Activated T-cell treated with anti-CD3 and anti-CD28 coated beads, Interleukin-2, amount 50 U/mL, for 4 hours (primary cell): Measurements from ENCODE around the gene DCPS. TPM values are rescaled to one million over a fixed set of nuclear protein-coding genes. Genes with fewer than 3 reads are reported as not detected.

Source experiments
- ATAC-seq, 2 donors: fragments of 200-7000 bp; cut with Tn5 transposase; one replicate each; pipeline ENCODE4 v1.10.0; 2021
- DNase-seq: peaks from one replicate; pipeline ENCODE4 v3.0.0-alpha.2; 2020
- H3K27me3 Mint-ChIP-seq: one replicate; pipeline ENCODE4 v1.8.0; 2021; ENCODE audit warnings: low read depth, mixed read lengths
- H3K36me3 Mint-ChIP-seq: one replicate; pipeline ENCODE4 v1.8.0; 2022; ENCODE audit warnings: mixed read lengths; ENCODE audit not compliant: insufficient read depth
- H3K4me1 Mint-ChIP-seq: one replicate; pipeline ENCODE4 v1.8.0; 2021; ENCODE audit warnings: low read depth, mixed read lengths
- H3K4me3 Mint-ChIP-seq: one replicate; pipeline ENCODE4 v1.8.0; 2021; ENCODE audit warnings: mild to moderate bottlenecking, moderate library complexity, mixed read lengths
- H3K9me3 Mint-ChIP-seq: one replicate; pipeline ENCODE4 v1.8.0; 2021; ENCODE audit warnings: mixed read lengths
- total RNA-seq, 3 donors: library from RNA; stranded (reverse); gene quantifications; one replicate each; pipeline ENCODE4 v1.2.1, GENCODE V29; 2021

Gene DCPS
- total RNA-seq, 3 donors from 2014 or later: 31.4 to 37.6 (median 37.5) TPM

DNA sequence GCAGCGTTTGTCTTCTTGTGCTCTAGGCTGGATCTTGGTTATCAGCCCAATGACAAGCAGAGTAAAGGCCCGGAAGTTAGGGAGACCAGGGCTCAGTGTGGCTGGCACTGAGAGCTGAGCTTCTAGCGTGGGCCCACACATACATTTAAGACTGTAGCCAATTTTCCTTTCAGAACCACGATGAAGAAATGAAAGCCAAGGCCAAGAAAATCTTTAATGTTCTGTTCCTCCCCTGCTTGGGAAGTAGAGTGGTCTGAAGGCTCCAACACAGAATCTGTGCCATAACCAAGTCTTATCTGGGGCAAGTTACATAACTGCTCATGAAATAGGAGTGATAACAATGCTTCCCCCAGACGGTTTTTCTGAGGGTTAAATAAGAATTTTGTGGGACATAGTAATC is 47.0 kb downstream of the DCPS start:
- no peaks in the 10 kb centered on the region for H3K9me3 Mint-ChIP-seq
- H3K36me3 Mint-ChIP-seq: peaks cover 2% of the 10 kb centered on the region
- DNase-seq: no peak
- peaks cover 26% of the 10 kb centered on the region for H3K4me1 Mint-ChIP-seq
- ATAC-seq: no peak
- no peaks in the 10 kb centered on the region for H3K27me3 Mint-ChIP-seq
- H3K4me3 Mint-ChIP-seq: no peak overlapping the region

DNA sequence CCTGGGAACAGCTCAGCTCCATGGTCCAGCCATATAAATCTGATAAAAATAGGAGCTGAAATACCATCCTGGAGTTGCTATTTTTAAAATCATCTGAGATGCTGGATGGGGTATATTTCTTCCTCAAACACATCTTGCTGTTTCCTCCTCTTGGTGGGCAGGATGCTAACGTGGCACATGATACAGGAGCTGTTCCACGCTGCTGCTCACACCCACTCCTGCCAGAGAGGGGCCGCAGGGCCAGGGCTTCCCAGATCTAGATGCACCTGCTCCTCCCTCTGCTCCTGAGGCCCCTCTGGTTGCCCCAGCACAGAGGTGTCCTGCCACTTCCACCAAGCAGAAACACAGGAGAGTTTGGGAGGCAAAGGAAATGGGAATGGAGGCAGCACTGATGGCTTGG is 48.3 kb downstream of the DCPS start:
- ATAC-seq: no peak
- H3K9me3 Mint-ChIP-seq: no peaks in the 10 kb centered on the region
- H3K4me1 Mint-ChIP-seq: peaks cover 33% of the 10 kb centered on the region
- no peak overlapping the region for H3K4me3 Mint-ChIP-seq
- DNase-seq: no peak
- no peaks in the 10 kb centered on the region for H3K27me3 Mint-ChIP-seq
- H3K36me3 Mint-ChIP-seq: peaks cover 2% of the 10 kb centered on the region

DNA sequence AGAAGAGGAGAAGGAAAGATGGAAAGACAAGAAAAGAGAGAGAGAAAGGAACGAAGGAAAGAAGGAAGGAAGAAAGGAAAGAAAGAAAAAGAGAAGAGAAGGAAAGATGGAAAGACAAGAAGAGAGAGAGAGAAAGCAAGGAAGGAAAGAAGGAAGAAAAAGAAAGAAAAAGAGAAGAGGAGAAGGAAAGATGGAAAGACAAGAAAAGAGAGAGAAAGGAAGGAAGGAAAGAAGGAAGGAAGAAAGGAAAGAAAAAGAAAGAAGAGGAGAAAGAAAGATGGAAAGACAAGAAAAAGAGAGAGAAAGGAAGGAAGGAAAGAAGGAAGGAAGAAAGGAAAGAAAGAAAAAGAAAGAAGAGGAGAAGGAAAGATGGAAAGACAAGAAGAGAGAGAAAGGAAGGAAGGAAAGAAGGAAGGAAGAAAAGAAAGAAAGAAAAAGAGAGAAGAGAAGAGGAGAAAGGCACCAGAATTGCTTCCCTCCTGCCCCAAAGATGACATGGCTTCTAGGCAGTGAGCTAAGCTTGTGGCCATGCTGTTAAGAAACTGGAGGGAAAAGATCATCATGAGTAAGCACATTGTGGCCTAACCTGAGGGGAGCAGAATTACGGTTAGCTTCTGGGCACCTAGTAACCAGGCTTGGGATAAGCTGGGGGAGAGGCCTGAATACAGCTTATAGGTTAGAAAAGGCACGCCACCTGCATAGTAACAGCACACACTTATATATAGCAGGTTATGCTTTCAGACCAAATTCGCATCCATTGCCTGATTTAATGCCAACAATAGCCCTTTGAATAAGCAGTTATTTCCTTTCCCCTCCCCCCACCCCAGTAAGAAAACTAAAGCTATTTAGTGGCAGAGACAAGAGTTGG is 49.3 kb downstream of the DCPS start:
- H3K9me3 Mint-ChIP-seq: no peaks in the 10 kb centered on the region
- DNase-seq: no peak
- peak; percentile 23 to 39 for ATAC-seq

DNA sequence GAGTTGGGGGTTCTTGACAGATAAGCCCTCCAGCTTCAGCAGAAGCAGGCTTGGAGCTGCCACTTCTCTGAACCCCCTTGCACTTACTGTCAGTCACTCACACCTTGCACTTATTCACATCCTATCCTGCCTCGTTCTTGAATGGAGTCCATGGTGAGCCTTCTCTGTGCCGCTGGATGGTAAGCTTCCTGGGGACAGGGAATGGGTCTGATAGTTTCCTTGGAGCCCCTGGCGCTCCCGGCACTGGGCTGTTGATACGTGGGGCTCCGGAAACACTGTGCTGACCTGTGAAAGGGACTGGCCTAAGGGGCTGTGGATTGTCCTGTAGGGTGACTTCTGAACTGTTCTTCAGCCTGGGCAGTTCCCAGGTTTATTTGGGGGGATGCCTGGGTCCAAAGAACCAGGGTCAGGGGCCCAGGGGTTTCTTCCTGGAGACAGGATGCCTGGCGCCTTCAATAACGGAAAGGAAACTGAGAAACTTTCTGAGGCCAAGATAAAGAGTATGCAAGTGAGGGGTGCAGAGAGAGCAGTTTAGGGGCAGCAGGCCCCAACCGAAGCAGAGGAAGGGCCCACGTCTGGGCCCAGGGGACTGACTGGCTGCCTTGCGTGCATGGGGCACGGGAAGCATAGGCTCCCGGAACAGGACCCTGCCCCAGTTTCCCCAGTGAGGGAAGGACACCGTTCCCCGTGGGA is 50.9 kb downstream of the DCPS start:
- peaks cover 31% of the 10 kb centered on the region for H3K4me1 Mint-ChIP-seq
- H3K36me3 Mint-ChIP-seq: peaks cover 2% of the 10 kb centered on the region
- H3K9me3 Mint-ChIP-seq: no peaks in the 10 kb centered on the region
- H3K27me3 Mint-ChIP-seq: no peaks in the 10 kb centered on the region
- DNase-seq (no peak), ATAC-seq (peak; percentile 30 to 36)
- peak overlapping the region; percentile 91 for H3K4me3 Mint-ChIP-seq

More for the DNA sequence above, 49.3 kb downstream of the DCPS start:
- Mint-ChIP-seq H3K4me1 (peaks cover 34% of the 10 kb centered on the region), H3K4me3 (peak overlapping the region; percentile 62), H3K27me3 (no peaks in the 10 kb centered on the region), H3K36me3 (peaks cover 2% of the 10 kb centered on the region)

DNA sequence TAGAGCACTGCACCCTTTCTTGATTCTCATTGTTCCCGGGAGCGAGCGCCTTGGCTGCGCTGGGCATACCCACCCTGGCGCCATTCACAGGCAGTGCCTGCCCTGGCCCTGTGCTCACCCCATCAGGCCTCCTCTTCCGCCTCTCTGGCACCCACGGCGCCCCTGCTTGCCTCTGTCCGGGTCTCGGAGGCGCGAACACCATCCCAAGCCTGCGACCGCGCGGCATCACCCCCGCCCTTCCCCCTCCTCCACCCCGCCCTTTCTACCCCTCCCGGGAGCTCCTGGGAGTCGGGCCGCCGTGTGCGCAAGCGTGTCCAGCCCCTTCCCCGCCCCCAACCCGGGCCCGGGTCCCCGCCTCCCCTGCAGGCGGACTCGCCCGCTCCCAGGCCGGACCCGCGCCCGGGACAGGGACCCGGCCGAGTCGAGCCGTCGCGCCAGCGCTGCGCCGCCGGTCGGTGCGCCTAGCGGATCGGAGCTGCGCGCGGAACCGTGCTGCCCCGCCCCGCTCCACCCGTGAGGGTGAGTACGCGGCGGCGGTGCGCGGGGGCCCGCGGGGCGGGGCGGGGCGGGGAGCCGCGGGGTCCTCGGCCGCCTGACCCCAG is 51.6 kb downstream of the DCPS start, which contains the start of gene ST3GAL4:
Gene ST3GAL4 (plus strand): TSS at position 363 of the 602 bp plus-strand sequence. CDS start 50,470 bp downstream, outside the sequence.
- DNase-seq (peak; percentile 59), ATAC-seq (peak; percentile 76)
- Mint-ChIP-seq H3K36me3 (peaks cover 2% of the 10 kb centered on the region), H3K4me1 (peaks cover 31% of the 10 kb centered on the region), H3K27me3 (no peaks in the 10 kb centered on the region), H3K4me3 (peak within 1 kb of the TSS; percentile 91), H3K9me3 (no peaks in the 10 kb centered on the region)

DNA sequence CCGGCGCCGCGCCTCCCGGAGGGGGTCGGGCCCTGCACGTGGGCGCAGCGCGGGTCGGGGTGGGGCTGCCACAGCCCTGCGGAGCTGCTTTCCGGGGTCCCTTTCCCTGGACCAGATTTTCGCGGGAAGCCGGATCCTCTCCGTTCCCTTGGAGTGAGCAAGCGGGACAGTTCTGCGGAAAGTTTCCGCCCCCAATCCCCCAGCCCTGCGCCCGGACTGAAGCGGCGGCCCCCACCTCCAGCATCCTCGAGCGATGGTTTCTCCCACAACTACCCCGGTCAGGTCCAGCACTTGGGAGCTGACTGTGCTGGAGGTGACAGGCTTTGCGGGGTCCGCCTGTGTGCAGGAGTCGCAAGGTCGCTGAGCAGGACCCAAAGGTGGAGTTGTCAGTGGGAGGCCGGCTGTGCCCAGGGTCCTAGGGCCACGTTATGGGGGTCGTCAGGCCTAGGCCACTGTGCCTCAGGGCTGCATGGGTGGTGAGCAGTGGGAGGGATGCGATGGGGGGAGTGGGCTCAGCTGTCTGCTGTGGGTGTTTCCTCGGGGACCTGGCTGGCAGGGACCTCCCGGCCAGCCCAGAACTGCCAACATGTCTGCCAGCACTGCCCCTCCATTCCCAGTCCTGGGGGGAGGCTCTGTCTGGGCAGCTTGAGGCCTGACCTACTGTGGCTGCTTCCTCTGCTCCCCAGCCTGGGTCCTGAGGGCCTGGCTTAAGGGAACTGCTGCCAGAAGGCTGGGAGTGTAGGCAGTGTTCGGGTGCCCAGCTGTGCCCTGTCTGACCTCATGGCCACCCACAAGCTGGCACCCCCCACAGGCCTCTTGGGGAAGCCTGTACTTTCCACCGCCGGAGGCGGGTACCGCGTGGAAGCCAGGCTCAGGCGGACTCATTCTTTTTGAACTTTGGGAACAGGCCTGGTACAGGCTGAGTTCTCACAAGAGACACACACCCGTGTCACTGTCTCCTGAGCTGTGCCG is 52.4 kb downstream of the DCPS start:
- no peaks in the 10 kb centered on the region for H3K9me3 Mint-ChIP-seq
- peak; percentile 9 to 24 for ATAC-seq
- H3K27me3 Mint-ChIP-seq: no peaks in the 10 kb centered on the region
- peaks cover 31% of the 10 kb centered on the region for H3K4me1 Mint-ChIP-seq
- DNase-seq: no peak
- peak overlapping the region; percentile 79 for H3K4me3 Mint-ChIP-seq
- no peaks in the 10 kb centered on the region for H3K36me3 Mint-ChIP-seq

DNA sequence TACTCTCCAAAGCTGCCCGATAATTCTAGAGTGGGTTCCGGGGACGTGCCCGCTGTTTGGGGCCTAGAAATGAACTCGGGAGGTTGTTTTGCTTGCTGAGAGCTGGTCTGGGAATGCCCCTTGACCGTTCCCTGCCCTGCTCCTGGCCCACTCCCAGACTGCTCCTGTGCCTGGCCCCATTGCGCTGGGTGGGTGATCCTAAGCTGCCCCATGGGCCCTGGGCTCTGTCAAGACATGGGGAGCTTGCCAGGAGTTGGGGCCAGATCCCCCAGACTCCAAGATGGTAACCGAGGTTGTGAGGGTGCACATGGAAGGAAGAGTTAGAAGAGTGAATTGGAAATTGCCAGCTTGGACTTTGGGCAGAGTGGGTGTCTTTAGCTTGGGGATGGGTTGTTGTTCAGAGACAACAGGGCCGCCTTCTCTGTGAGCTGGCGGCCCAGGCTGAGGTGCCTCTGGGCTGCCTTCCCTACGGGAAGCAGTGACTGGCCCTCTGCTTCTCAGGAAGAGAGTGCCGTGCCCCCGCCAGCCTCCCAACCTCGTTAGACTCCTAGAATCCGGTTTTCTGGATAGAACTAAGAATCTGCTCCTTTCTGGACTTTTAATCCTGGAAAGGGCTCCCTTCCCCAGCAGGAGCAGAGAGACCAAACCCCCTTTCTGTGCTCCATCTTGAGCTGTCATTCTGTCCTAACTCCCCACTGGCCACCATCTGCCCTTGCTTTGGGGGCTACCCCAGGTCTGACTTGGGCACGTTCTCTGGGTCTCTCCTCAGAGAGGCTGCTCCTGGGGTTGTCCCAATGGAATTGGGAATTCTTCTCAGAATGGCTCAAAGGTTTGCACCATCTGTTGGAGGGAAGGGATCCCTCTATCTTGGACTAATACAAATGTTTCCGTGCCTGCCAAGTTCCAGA is 53.4 kb downstream of the DCPS start:
- Mint-ChIP-seq H3K4me3 (peak overlapping the region; percentile 79), H3K4me1 (peaks cover 31% of the 10 kb centered on the region), H3K36me3 (no peaks in the 10 kb centered on the region), H3K27me3 (no peaks in the 10 kb centered on the region), H3K9me3 (no peaks in the 10 kb centered on the region)
- ATAC-seq (no peak), DNase-seq (no peak)

DNA sequence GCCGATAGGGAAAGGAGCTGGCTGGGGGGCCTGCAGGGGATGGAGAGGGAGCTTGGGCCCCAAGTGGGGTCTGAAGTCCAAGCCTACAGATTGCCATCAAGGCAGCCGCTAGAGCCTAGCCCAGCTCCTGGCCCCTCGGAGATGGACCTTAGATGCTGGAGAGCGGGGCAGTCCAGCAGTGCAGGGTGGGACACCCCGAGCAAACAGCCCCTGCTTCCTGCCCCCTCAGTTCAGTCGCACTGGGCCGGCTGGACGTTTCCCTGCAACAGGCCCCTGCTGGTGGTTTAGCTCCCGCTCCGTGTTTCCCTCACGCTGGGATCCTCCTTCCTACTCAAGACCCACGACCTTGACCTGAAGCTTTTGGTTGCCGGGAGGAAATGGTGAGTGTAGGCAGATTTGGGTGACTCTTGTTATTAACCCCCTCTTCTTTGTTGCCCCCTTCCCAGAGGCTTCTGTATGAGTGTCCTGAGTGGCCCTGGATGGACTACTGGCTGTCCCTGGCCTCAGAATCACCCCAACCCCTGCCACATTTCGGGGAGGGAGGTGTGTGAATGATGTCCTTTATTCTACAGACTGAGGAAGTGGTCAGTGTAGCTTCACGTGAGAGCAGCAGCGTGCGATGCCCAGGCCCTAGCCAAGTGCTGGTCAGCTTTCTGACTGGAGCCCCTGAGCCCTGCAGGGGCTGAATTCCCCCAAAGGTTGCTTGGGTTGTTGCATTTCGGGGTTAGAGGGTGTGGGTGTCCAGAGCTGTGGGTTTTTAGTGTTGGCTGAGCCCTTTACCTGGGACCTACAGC is 54.3 kb downstream of the DCPS start:
- no peak for DNase-seq
- H3K36me3 Mint-ChIP-seq: no peaks in the 10 kb centered on the region

DNA sequence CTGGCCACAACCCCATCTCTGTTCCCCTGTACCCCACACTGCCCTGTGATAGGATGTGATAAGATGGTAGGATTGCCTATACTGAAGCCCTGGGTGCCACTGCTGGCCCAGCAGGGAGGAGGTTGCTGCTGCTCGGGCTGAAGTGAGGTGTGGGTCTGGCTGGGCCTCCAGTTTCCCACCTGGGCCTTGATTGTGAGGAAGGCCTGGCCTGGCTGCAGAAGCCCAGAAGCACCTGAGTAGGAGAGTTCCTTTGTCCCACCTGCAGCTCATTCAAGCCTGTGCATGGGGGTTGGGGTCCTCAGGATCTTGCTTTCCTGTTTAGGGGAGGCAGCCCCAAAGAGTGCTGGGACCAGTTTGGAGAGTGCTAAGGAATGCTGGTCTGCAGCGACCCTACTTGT is 54.9 kb downstream of the DCPS start:
- Mint-ChIP-seq H3K4me1 (peaks cover 18% of the 10 kb centered on the region), H3K27me3 (no peaks in the 10 kb centered on the region), H3K4me3 (no peak overlapping the region), H3K36me3 (no peaks in the 10 kb centered on the region), H3K9me3 (no peaks in the 10 kb centered on the region)
- ATAC-seq (no peak), DNase-seq (no peak)

More for the DNA sequence above, 54.3 kb downstream of the DCPS start:
- no peak for ATAC-seq
- H3K4me1 Mint-ChIP-seq: peaks cover 24% of the 10 kb centered on the region
- H3K4me3 Mint-ChIP-seq: no peak overlapping the region
- no peaks in the 10 kb centered on the region for H3K9me3 Mint-ChIP-seq
- H3K27me3 Mint-ChIP-seq: no peaks in the 10 kb centered on the region

DNA sequence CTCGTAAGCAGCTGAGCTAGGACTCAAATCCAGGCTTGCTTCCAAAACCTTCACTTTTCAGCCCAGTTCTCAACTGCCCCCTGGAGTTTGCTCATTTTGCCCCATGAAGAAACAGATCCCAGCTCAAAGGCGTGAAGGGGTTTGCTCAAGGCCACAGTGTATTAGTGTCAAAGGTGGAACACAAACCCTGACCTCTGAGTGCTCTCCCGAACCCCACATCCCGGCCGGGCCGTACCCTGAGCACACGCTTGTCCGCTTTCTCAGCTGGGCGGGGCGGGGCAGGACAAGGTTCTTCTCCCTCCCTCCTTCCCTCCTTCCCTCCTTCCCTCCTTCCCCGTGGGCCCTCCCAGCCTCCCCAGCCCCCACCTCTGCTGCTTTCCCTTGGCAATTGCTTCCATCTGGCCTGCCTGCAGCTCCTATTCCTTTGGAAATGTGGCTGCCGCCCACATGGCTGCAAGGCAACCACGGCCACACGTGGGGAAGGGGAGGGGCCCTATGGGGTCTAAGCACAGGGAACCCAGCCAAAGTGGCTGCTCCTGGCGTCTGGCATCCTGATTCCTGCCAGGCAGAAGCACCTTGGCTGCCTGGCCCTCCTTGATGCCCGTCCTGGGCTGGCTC is 55.7 kb downstream of the DCPS start:
- ATAC-seq (no peak), DNase-seq (no peak)
- H3K27me3 Mint-ChIP-seq: no peaks in the 10 kb centered on the region
- H3K9me3 Mint-ChIP-seq: no peaks in the 10 kb centered on the region
- no peak overlapping the region for H3K4me3 Mint-ChIP-seq
- peaks cover 12% of the 10 kb centered on the region for H3K4me1 Mint-ChIP-seq
- no peaks in the 10 kb centered on the region for H3K36me3 Mint-ChIP-seq

DNA sequence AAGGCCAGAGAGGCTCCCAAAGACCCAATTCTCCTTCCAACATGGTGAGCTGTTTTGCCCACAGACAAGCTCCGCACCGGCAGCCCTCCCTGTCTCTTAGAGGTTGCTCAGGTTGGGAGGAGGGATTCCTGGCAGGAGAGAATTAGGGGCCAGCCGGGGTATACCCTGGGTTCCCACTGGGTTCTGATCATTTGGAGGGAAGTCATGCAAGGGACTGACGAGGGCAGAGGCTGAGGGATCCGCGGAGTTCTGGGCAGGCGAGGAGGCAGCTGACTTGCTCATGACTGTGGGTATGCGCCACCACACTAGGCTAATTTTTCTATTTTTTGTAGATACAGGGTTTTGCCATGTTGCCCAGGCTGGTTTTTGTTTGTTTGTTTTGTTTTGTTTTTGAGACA is 56.2 kb downstream of the DCPS start:
- no peaks in the 10 kb centered on the region for H3K9me3 Mint-ChIP-seq
- peaks cover 7% of the 10 kb centered on the region for H3K4me1 Mint-ChIP-seq
- no peak overlapping the region for H3K4me3 Mint-ChIP-seq
- H3K27me3 Mint-ChIP-seq: no peaks in the 10 kb centered on the region
- DNase-seq: no peak
- H3K36me3 Mint-ChIP-seq: no peaks in the 10 kb centered on the region
- no peak for ATAC-seq

DNA sequence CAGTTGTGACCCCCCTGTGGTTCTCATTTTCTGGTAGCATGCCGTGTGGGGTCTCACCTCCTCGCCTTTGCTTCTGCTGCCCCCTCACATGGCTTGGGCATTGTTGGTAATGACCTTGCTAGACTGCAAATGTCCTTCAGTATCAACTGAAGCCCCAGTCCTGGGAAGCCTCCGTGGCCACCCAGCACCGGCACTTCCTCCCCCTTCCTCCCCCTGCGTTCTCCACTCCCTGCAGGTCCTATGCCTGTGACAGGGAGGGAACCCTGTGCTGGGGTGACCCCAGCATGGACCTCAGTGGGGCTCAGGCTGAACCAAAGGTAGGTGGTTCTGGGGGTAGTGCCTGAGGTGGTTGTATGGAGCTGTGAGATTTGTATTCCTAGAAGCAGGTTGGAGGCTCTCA is 57.5 kb downstream of the DCPS start:
- Mint-ChIP-seq H3K27me3 (no peaks in the 10 kb centered on the region), H3K4me1 (peaks cover 4% of the 10 kb centered on the region)
- DNase-seq: no peak

More for the DNA sequence above, 57.5 kb downstream of the DCPS start:
- Mint-ChIP-seq H3K4me3 (no peak overlapping the region), H3K36me3 (no peaks in the 10 kb centered on the region), H3K9me3 (no peaks in the 10 kb centered on the region)
- no peak for ATAC-seq
